ENCODE results near the gene TGFBR3L. TPM values are rescaled to one million over a fixed set of nuclear protein-coding genes. Genes with fewer than 3 reads are reported as not detected.
"Not testable (repeated sequence)": the region's sequence is repeated elsewhere in the genome, so short reads cannot be mapped to it uniquely, and the experiment has no call there.

The TGFBR3L gene
- total RNA-seq, 3 donors from 2014 or later: 2.3 TPM; not detected in 2

GRCh38 chr19:7947939-7948338 is 33.3 kb downstream of the TGFBR3L start:
- H3K27ac ChIP-seq: no peak overlapping the region
- no peaks in the 10 kb centered on the region for H3K36me3 ChIP-seq
- no peaks in the 10 kb centered on the region for H3K27me3 ChIP-seq
- DNase-seq (ENCODE audit: low spot score in 2 of 2): no peak
- H3K4me3 ChIP-seq: no peak overlapping the region
- TF ChIP-seq POLR2AphosphoS5 (IDR thresholded peaks at IDR 0.05) (no peak), POLR2A (IDR thresholded peaks at IDR 0.05) (no peak), CTCF (IDR thresholded peaks at IDR 0.05) (no peak)
- intact Hi-C loops (cut with DNase I; ENCODE audit: low total_unique reads): no loop called here
- H3K9me3 ChIP-seq: no peaks in the 10 kb centered on the region
- no peaks in the 10 kb centered on the region for H3K4me1 ChIP-seq

- no peak for DNase-seq (ENCODE audit: low spot score in 2 of 2)
- intact Hi-C loops (cut with DNase I; ENCODE audit: low total_unique reads): no loop called here
- H3K9me3 ChIP-seq: no peaks in the 10 kb centered on the region
- TF ChIP-seq POLR2AphosphoS5 (IDR thresholded peaks at IDR 0.05) (no peak), CTCF (IDR thresholded peaks at IDR 0.05) (no peak), POLR2A (IDR thresholded peaks at IDR 0.05) (no peak)
- H3K27me3 ChIP-seq: no peaks in the 10 kb centered on the region
- no peaks in the 10 kb centered on the region for H3K36me3 ChIP-seq
- no peaks in the 10 kb centered on the region for H3K4me1 ChIP-seq
- H3K4me3 ChIP-seq: no peak overlapping the region
- peak overlapping the region in 1 of 2 donors; percentile 26 for H3K27ac ChIP-seq
These were observed 38.4 kb downstream of the TGFBR3L start for GRCh38 chr19:7953060-7953459.

DNA sequence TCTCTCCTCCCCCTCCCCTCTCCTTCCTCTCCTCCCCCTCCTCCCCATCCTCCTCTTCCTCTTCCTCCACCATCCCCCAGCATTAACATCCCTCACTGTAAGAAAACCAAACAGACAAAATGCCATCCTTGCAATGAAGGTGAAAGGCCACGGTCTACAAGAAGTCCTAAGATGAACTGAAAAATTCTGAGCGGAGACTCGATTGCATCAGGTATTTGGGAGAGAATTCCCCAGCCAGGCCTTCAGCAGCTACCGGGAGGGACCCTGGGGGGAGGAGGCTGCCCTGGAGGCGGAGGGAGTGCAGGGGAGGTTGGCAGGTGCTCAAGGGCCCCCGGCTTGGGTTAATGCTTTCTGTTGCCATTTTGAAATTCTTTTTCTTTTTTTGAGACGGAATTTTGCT is 38.9 kb downstream of the TGFBR3L start:
- DNase-seq (ENCODE audit: low spot score in 2 of 2): no peak
- no peaks in the 10 kb centered on the region for H3K27me3 ChIP-seq
- TF ChIP-seq POLR2AphosphoS5 (IDR thresholded peaks at IDR 0.05): no peak
- TF ChIP-seq POLR2A (IDR thresholded peaks at IDR 0.05): no peak
- TF ChIP-seq CTCF (IDR thresholded peaks at IDR 0.05): no peak
- H3K4me3 ChIP-seq: no peak overlapping the region
- no peaks in the 10 kb centered on the region for H3K36me3 ChIP-seq
- intact Hi-C loops (cut with DNase I; ENCODE audit: low total_unique reads): no loop called here
- no peaks in the 10 kb centered on the region for H3K4me1 ChIP-seq
- no peaks in the 10 kb centered on the region for H3K9me3 ChIP-seq
- no peak overlapping the region for H3K27ac ChIP-seq

DNA sequence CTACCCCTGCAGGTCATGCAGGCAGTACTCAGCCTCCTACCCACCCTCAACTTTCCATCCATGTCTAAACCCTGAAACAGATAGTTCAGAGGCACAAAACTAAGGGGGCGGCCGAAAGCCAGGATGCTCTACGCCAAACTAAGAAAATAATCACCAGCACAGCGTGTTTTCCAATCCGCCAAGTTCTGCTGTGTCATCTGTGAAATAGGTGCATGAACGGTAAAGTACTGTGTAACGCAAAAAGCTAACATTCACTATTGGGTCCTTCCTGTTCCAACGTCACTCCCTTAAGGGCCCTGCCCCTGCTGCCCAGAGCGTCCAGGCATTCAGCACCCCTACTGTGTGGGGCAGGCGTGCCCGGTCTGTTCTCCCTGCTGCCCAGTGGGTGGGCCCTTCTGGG is 41.1 kb downstream of the TGFBR3L start:
- intact Hi-C loops (cut with DNase I; ENCODE audit: low total_unique reads): no loop called here
- H3K27ac ChIP-seq: no peak overlapping the region
- H3K36me3 ChIP-seq: no peaks in the 10 kb centered on the region
- no peak overlapping the region for H3K4me3 ChIP-seq
- no peaks in the 10 kb centered on the region for H3K27me3 ChIP-seq
- no peaks in the 10 kb centered on the region for H3K4me1 ChIP-seq
- TF ChIP-seq POLR2A (IDR thresholded peaks at IDR 0.05): no peak
- TF ChIP-seq POLR2AphosphoS5 (IDR thresholded peaks at IDR 0.05): no peak
- no peak for TF ChIP-seq CTCF (IDR thresholded peaks at IDR 0.05)
- DNase-seq (ENCODE audit: low spot score in 2 of 2): no peak
- H3K9me3 ChIP-seq: no peaks in the 10 kb centered on the region

DNA sequence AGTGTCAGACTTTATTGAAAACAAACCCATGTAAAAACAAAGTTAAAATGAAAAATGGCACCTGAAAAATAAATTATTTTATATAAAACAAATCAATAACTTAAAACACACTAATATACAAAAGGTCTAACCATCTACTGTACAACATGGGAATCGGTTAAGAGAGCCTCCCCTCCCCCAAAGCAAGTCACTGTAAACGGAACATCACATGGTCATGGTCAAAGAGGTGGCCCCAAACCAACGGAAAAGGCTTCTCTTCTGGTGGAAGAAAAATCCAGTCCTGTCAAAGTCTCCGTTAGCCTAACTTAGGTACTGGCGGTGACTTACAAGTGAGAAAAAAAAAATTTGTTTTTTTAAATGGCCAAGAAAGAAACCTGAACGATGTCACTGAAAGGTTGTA is 44.6 kb downstream of the TGFBR3L start:
- no peak overlapping the region for H3K4me3 ChIP-seq
- no peaks in the 10 kb centered on the region for H3K27me3 ChIP-seq
- no peaks in the 10 kb centered on the region for H3K36me3 ChIP-seq
- no peaks in the 10 kb centered on the region for H3K9me3 ChIP-seq
- DNase-seq (ENCODE audit: low spot score in 2 of 2): no peak
- H3K4me1 ChIP-seq: no peaks in the 10 kb centered on the region
- no peak overlapping the region for H3K27ac ChIP-seq
- TF ChIP-seq POLR2A (IDR thresholded peaks at IDR 0.05) (no peak), CTCF (IDR thresholded peaks at IDR 0.05) (no peak), POLR2AphosphoS5 (IDR thresholded peaks at IDR 0.05) (no peak)
- intact Hi-C loops (cut with DNase I; ENCODE audit: low total_unique reads): no loop called here

DNA sequence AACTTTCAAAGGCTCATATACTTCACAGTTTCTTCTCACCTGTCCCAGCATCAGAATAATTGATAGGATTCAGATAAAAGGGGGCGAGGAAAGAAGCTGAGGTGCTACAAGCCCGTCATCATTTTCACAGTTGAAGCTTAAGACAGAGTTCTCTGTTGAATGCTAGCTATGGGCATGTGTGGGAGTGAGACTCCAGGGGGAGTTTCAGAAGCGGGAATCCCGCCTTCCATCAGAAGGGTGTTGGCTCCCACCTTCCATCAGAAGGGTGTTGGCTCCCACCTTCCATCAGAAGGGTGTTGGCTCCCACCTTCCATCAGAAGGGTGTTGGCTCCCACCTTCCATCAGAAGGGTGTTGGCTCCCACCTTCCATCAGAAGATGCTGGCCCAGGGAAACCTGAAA is 46.5 kb downstream of the TGFBR3L start:
- H3K4me1 ChIP-seq; H3K36me3 ChIP-seq; H3K4me3 ChIP-seq; intact Hi-C loops (cut with DNase I; ENCODE audit: low total_unique reads); H3K9me3 ChIP-seq; H3K27ac ChIP-seq; H3K27me3 ChIP-seq; DNase-seq (ENCODE audit: low spot score in 2 of 2): not testable (repeated sequence)
